Skeletal muscle satellite cell (primary cell): ENCODE results near the gene GSS.
A peak's percentile ranks its signal among the peaks of the same experiment; 100 is the strongest.

Source experiments
- H3K27me3 ChIP-seq: 2 replicates; pipeline ENCODE4 v1.7.0; 2013; ENCODE audit warnings: low read length; ENCODE audit not compliant: control insufficient read depth, insufficient read depth
- H3K36me3 ChIP-seq: 2 replicates; pipeline ENCODE4 v1.7.0; 2013; ENCODE audit warnings: mild to moderate bottlenecking, control low read depth, low read length; ENCODE audit not compliant: insufficient read depth
- H3K4me1 ChIP-seq: 2 replicates; pipeline ENCODE4 v1.7.0; 2013; ENCODE audit warnings: low read length; ENCODE audit not compliant: control insufficient read depth, insufficient read depth
- H3K4me2 ChIP-seq: 2 replicates; pipeline ENCODE4 v1.7.0; 2013; ENCODE audit warnings: mild to moderate bottlenecking, low read length
- H3K4me3 ChIP-seq: 2 replicates; pipeline ENCODE4 v1.7.0; 2013; ENCODE audit warnings: low read length
- H3K9ac ChIP-seq: 2 replicates; pipeline ENCODE4 v1.7.0; 2013; ENCODE audit warnings: mild to moderate bottlenecking, low read depth, low read length, moderate library complexity
- H3K9me3 ChIP-seq: replicated peaks from 2 replicates; pipeline ENCODE4 v1.7.0; 2013; ENCODE audit warnings: mild to moderate bottlenecking, control low read depth, low read length

GSS gene

GRCh38 chr20:34970193-34970840 is 14.7 kb upstream of the GSS start:
- H3K27me3 ChIP-seq = peaks cover 18% of the 10 kb centered on the region
- no peaks in the 10 kb centered on the region for H3K9me3 ChIP-seq
- H3K4me2 ChIP-seq = no peak overlapping the region
- no peak overlapping the region for H3K9ac ChIP-seq
- no peak overlapping the region for H3K4me3 ChIP-seq
- no peaks in the 10 kb centered on the region for H3K4me1 ChIP-seq
- H3K36me3 ChIP-seq = no peaks in the 10 kb centered on the region

GRCh38 chr20:34968042-34968775 is 12.6 kb upstream of the GSS start:
- Histone ChIP-seq H3K27me3 (peaks cover 9% of the 10 kb centered on the region), H3K4me1 (no peaks in the 10 kb centered on the region), H3K4me2 (no peak overlapping the region), H3K9ac (no peak overlapping the region), H3K9me3 (no peaks in the 10 kb centered on the region), H3K4me3 (no peak overlapping the region), H3K36me3 (no peaks in the 10 kb centered on the region)

- Histone ChIP-seq H3K4me2 (no peak overlapping the region), H3K9ac (no peak overlapping the region), H3K9me3 (no peaks in the 10 kb centered on the region), H3K4me1 (no peaks in the 10 kb centered on the region), H3K36me3 (no peaks in the 10 kb centered on the region), H3K27me3 (peaks cover 8% of the 10 kb centered on the region), H3K4me3 (no peak overlapping the region)
Observed at GRCh38 chr20:34967421-34967820, 11.8 kb upstream of the GSS start.

GRCh38 chr20:34965051-34965450 is 9.4 kb upstream of the GSS start:
- no peak overlapping the region for H3K4me2 ChIP-seq
- H3K4me1 ChIP-seq = no peaks in the 10 kb centered on the region
- H3K9me3 ChIP-seq = no peaks in the 10 kb centered on the region
- no peaks in the 10 kb centered on the region for H3K36me3 ChIP-seq
- no peak overlapping the region for H3K4me3 ChIP-seq
- no peak overlapping the region for H3K9ac ChIP-seq
- no peaks in the 10 kb centered on the region for H3K27me3 ChIP-seq

GRCh38 chr20:34964486-34964885 is 8.9 kb upstream of the GSS start:
- Histone ChIP-seq H3K4me1 (no peaks in the 10 kb centered on the region), H3K9me3 (no peaks in the 10 kb centered on the region), H3K36me3 (no peaks in the 10 kb centered on the region), H3K9ac (no peak overlapping the region), H3K27me3 (no peaks in the 10 kb centered on the region), H3K4me2 (no peak overlapping the region), H3K4me3 (no peak overlapping the region)

- Histone ChIP-seq H3K4me3 (no peak overlapping the region), H3K36me3 (no peaks in the 10 kb centered on the region), H3K9ac (no peak overlapping the region), H3K4me1 (peaks cover 5% of the 10 kb centered on the region), H3K27me3 (no peaks in the 10 kb centered on the region), H3K4me2 (no peak overlapping the region), H3K9me3 (no peaks in the 10 kb centered on the region)
Observed at GRCh38 chr20:34956751-34957472, 1.3 kb upstream of the GSS start.

GRCh38 chr20:34956041-34956458 is 444 bp upstream of the GSS start:
- Histone ChIP-seq H3K4me1 (peaks cover 5% of the 10 kb centered on the region), H3K4me2 (peak overlapping the region; percentile 92), H3K27me3 (no peaks in the 10 kb centered on the region), H3K36me3 (peaks cover 5% of the 10 kb centered on the region), H3K4me3 (peak overlapping the region; percentile 87), H3K9ac (peak overlapping the region; percentile 96), H3K9me3 (no peaks in the 10 kb centered on the region)

- peak overlapping the region; percentile 92 for H3K4me2 ChIP-seq
- H3K4me3 ChIP-seq = peak overlapping the region; percentile 87
- H3K9me3 ChIP-seq = no peaks in the 10 kb centered on the region
- peak overlapping the region; percentile 96 for H3K9ac ChIP-seq
- H3K27me3 ChIP-seq = no peaks in the 10 kb centered on the region
- peaks cover 5% of the 10 kb centered on the region for H3K4me1 ChIP-seq
- peaks cover 10% of the 10 kb centered on the region for H3K36me3 ChIP-seq
Observed at GRCh38 chr20:34954904-34955230, 739 bp downstream of the GSS start.

GRCh38 chr20:34953960-34954359 is 1.6 kb downstream of the GSS start:
- H3K36me3 ChIP-seq = peaks cover 11% of the 10 kb centered on the region
- H3K4me1 ChIP-seq = peaks cover 5% of the 10 kb centered on the region

GRCh38 chr20:34952671-34953070 is 2.9 kb downstream of the GSS start:
- peaks cover 10% of the 10 kb centered on the region for H3K4me1 ChIP-seq
- H3K4me2 ChIP-seq = no peak overlapping the region
- no peaks in the 10 kb centered on the region for H3K27me3 ChIP-seq
- H3K9ac ChIP-seq = no peak overlapping the region
- H3K9me3 ChIP-seq = no peaks in the 10 kb centered on the region
- peaks cover 11% of the 10 kb centered on the region for H3K36me3 ChIP-seq
- no peak overlapping the region for H3K4me3 ChIP-seq

More at GRCh38 chr20:34953960-34954359, 1.6 kb downstream of the GSS start:
- no peak overlapping the region for H3K9ac ChIP-seq
- H3K27me3 ChIP-seq = no peaks in the 10 kb centered on the region
- no peak overlapping the region for H3K4me2 ChIP-seq
- H3K9me3 ChIP-seq = no peaks in the 10 kb centered on the region
- no peak overlapping the region for H3K4me3 ChIP-seq

GRCh38 chr20:34951652-34952051 is 4.0 kb downstream of the GSS start:
- H3K4me1 ChIP-seq = peaks cover 10% of the 10 kb centered on the region
- H3K9me3 ChIP-seq = no peaks in the 10 kb centered on the region
- no peak overlapping the region for H3K9ac ChIP-seq
- peaks cover 11% of the 10 kb centered on the region for H3K36me3 ChIP-seq
- H3K4me3 ChIP-seq = no peak overlapping the region
- H3K27me3 ChIP-seq = no peaks in the 10 kb centered on the region
- H3K4me2 ChIP-seq = no peak overlapping the region
